IMR-90 (cell line): ENCODE measurements around the gene SVOPL. TPM values are rescaled to one million over a fixed set of nuclear protein-coding genes. Genes with fewer than 3 reads are reported as not detected.

Experiments used
- ATAC-seq: fragments of 200-7000 bp; cut with Tn5 transposase; 2 replicates; pipeline ENCODE4 v1.9.1; 2020; ENCODE audit warnings: low read depth, mild to moderate bottlenecking, moderate library complexity
- BruUV-seq: library from RNA; stranded (reverse); fragments of 400-500 nt; replicated peaks from 2 replicates; lab custom pipeline; 2021; lab: Mats Ljungman, UMichigan
- CTCF ChIA-PET: fragments of 300-600 bp; formaldehyde crosslinking; extraction: SDS; loops from one replicate; lab custom pipeline; 2021; ENCODE audit warnings: antibody characterized with exemption; lab: Yijun Ruan, JAX
- POLR2A ChIA-PET: fragments of 300-600 bp; sonication (Branson Sonifier 250); formaldehyde crosslinking; loops from one replicate; lab custom pipeline; 2022; ENCODE audit warnings: antibody characterized with exemption; ENCODE audit not compliant: unreplicated experiment; lab: Charles Lee
- DNase-seq: peaks from one replicate; pipeline ENCODE4 v3.0.0; 2013
- H2AFZ ChIP-seq: replicated peaks from 2 replicates; pipeline ENCODE3; 2013; ENCODE audit warnings: low read length, mild to moderate bottlenecking; ENCODE audit not compliant: poor library complexity
- H2AK5ac ChIP-seq: 2 replicates; pipeline ENCODE4 v1.6.1; 2013; ENCODE audit warnings: low read depth, low read length, inconsistent platforms
- H2AK9ac ChIP-seq: replicated peaks from 2 replicates; pipeline ENCODE3; 2013; ENCODE audit warnings: mild to moderate bottlenecking, low read depth, low read length, moderate library complexity; ENCODE audit not compliant: poor library complexity
- H2BK120ac ChIP-seq: 2 replicates; pipeline ENCODE4 v1.6.1; 2013; ENCODE audit warnings: low read depth, low read length, inconsistent platforms
- H2BK15ac ChIP-seq: 3 replicates; pipeline ENCODE4 v1.6.1; 2013; ENCODE audit warnings: low read depth, low read length, inconsistent platforms
- H2BK20ac ChIP-seq: 2 replicates; pipeline ENCODE4 v1.6.1; 2013; ENCODE audit warnings: low read depth, mild to moderate bottlenecking, inconsistent platforms, low read length, moderate library complexity
- H2BK5ac ChIP-seq: 2 replicates; pipeline ENCODE4 v1.6.1; 2013; ENCODE audit warnings: mild to moderate bottlenecking, low read depth, low read length, inconsistent platforms; ENCODE audit not compliant: poor library complexity, severe bottlenecking
- H3K14ac ChIP-seq: replicated peaks from 2 replicates; pipeline ENCODE4 v1.6.1; 2013; ENCODE audit warnings: low read depth, low read length, inconsistent platforms
- H3K18ac ChIP-seq: 2 replicates; pipeline ENCODE4 v1.6.1; 2013; ENCODE audit warnings: low read depth, low read length, control low read depth
- H3K23ac ChIP-seq: 2 replicates; pipeline ENCODE4 v1.6.1; 2013; ENCODE audit warnings: low read depth, low read length, inconsistent platforms
- H3K27ac ChIP-seq: 2 replicates; pipeline ENCODE4 v1.5.1; 2013; ENCODE audit warnings: mild to moderate bottlenecking, control low read depth, low read length; ENCODE audit not compliant: insufficient read depth
- H3K27me3 ChIP-seq: 2 replicates; pipeline ENCODE4 v1.6.1; 2013; ENCODE audit warnings: low read length; ENCODE audit not compliant: control insufficient read depth, insufficient read depth
- H3K36me3 ChIP-seq: 2 replicates; pipeline ENCODE4 v1.6.1; 2013; ENCODE audit warnings: low read length, mixed read lengths; ENCODE audit not compliant: control insufficient read depth, insufficient read depth
- H3K4ac ChIP-seq: 2 replicates; pipeline ENCODE4 v1.6.1; 2013; ENCODE audit warnings: low read depth, low read length, inconsistent platforms
- H3K4me1 ChIP-seq: 2 replicates; pipeline ENCODE4 v1.6.1; 2013; ENCODE audit warnings: low read length, mixed read lengths; ENCODE audit not compliant: control insufficient read depth, insufficient read depth
- H3K4me2 ChIP-seq: 2 replicates; pipeline ENCODE4 v1.6.1; 2013; ENCODE audit warnings: low read depth, mild to moderate bottlenecking, control low read depth, low read length, moderate library complexity
- H3K4me3 ChIP-seq: 2 replicates; pipeline ENCODE4 v1.5.1; 2013; ENCODE audit warnings: low read depth, mild to moderate bottlenecking, control low read depth, low read length, moderate library complexity; ENCODE audit not compliant: insufficient read depth
- H3K56ac ChIP-seq: 2 replicates; pipeline ENCODE4 v1.6.1; 2013; ENCODE audit warnings: low read length, inconsistent platforms; ENCODE audit not compliant: insufficient read depth; ENCODE audit errors: extremely low read depth
- H3K79me1 ChIP-seq, 2 experiments: 2 replicates each; pipeline ENCODE4 v1.6.1; 2013; ENCODE audit warnings: low read length in 2 of 2, inconsistent platforms in 1 of 2, low read depth in 1 of 2
- H3K9ac ChIP-seq: 2 replicates; pipeline ENCODE4 v1.6.1; 2013; ENCODE audit warnings: low read depth, low read length, control low read depth
- H3K9me1 ChIP-seq: 2 replicates; pipeline ENCODE4 v1.6.1; 2013; ENCODE audit warnings: low read length, inconsistent platforms; ENCODE audit not compliant: insufficient read depth
- H3K9me3 ChIP-seq: 2 replicates; pipeline ENCODE4 v1.6.1; 2013; ENCODE audit warnings: low read length; ENCODE audit not compliant: control insufficient read depth, insufficient read depth
- H4K20me1 ChIP-seq: 2 replicates; pipeline ENCODE4 v1.6.1; 2013; ENCODE audit warnings: low read length, inconsistent platforms; ENCODE audit not compliant: insufficient read depth
- H4K5ac ChIP-seq: 2 replicates; pipeline ENCODE4 v1.6.1; 2013; ENCODE audit warnings: mild to moderate bottlenecking, low read depth, low read length, control low read depth
- H4K8ac ChIP-seq, 2 experiments: 2 replicates each; pipeline ENCODE4 v1.6.1; 2013; ENCODE audit warnings: low read depth in 2 of 2, low read length in 2 of 2, control low read depth in 1 of 2, inconsistent platforms in 1 of 2
- H4K91ac ChIP-seq: 2 replicates; pipeline ENCODE4 v1.6.1; 2013; ENCODE audit warnings: low read depth, low read length, inconsistent platforms; ENCODE audit not compliant: insufficient read depth
- BHLHE40 ChIP-seq: fragments of 150-350 bp; IDR thresholded peaks from 2 replicates; pipeline ENCODE4 v1.6.1; 2016; ENCODE audit warnings: mild to moderate bottlenecking, low read depth, low read length
- CEBPB ChIP-seq: IDR thresholded peaks from 2 replicates; pipeline ENCODE4 v1.6.1; 2012; ENCODE audit warnings: low read depth, low read length, improper control_type of control experiment
- CHD1 ChIP-seq: IDR thresholded peaks from 2 replicates; pipeline ENCODE4 v1.6.1; 2012; ENCODE audit warnings: low read depth, low read length, improper control_type of control experiment
- CTCF ChIP-seq: conservative IDR thresholded peaks from 2 replicates; pipeline ENCODE4 v1.5.1; 2012; ENCODE audit warnings: mild to moderate bottlenecking, low read depth, low read length, improper control_type of control experiment
- MAFK ChIP-seq: IDR thresholded peaks from 2 replicates; pipeline ENCODE4 v1.6.1; 2012; ENCODE audit warnings: low read depth, low read length, improper control_type of control experiment
- MAZ ChIP-seq: IDR thresholded peaks from 2 replicates; pipeline ENCODE4 v1.6.1; 2012; ENCODE audit warnings: low read depth, mild to moderate bottlenecking, low read length, improper control_type of control experiment, moderate library complexity, borderline replicate concordance
- MXI1 ChIP-seq: IDR thresholded peaks from 2 replicates; pipeline ENCODE4 v1.6.1; 2012; ENCODE audit warnings: low read depth, mild to moderate bottlenecking, low read length, moderate library complexity, borderline replicate concordance
- NFE2L2 ChIP-seq: fragments of 150-350 bp; IDR thresholded peaks from 2 replicates; pipeline ENCODE4 v1.6.1; 2016; ENCODE audit warnings: low read depth, mild to moderate bottlenecking, low read length
- POLR2A ChIP-seq: IDR thresholded peaks from 2 replicates; pipeline ENCODE4 v1.6.1; 2012; ENCODE audit warnings: mild to moderate bottlenecking, low read depth, low read length
- RAD21 ChIP-seq: IDR thresholded peaks from 2 replicates; pipeline ENCODE4 v1.6.1; 2012; ENCODE audit warnings: low read length, improper control_type of control experiment
- RCOR1 ChIP-seq: IDR thresholded peaks from 2 replicates; pipeline ENCODE4 v1.6.1; 2012; ENCODE audit warnings: mild to moderate bottlenecking, low read length, improper control_type of control experiment; ENCODE audit not compliant: insufficient replicate concordance
- RFX5 ChIP-seq: IDR thresholded peaks from 2 replicates; pipeline ENCODE4 v1.8.0; 2012; ENCODE audit warnings: low read depth, mild to moderate bottlenecking, low read length, moderate library complexity
- SMC3 ChIP-seq: fragments of 150-350 bp; IDR thresholded peaks from 2 replicates; pipeline ENCODE4 v1.6.1; 2016; ENCODE audit warnings: low read depth, mild to moderate bottlenecking, antibody characterized with exemption, low read length, moderate library complexity
- USF2 ChIP-seq: fragments of 150-350 bp; IDR thresholded peaks from 2 replicates; pipeline ENCODE4 v1.6.1; 2017; ENCODE audit warnings: mild to moderate bottlenecking, antibody characterized with exemption, low read length, low read depth
- WGBS, 2 experiments: methylation state at CpG; one replicate each; pipeline versions ENCODE4 v1.1.5 to v1.1.7; 2013; ENCODE audit warnings: missing lambda C conversion rate in 2 of 2; ENCODE audit not compliant: insufficient read length in 1 of 2; ENCODE audit errors: extremely low coverage in 2 of 2; 5-methylcytosine and 5-hydroxymethylcytosine counted together
- dilution Hi-C: fragments of 300-500 bp; cut with HindIII; formaldehyde crosslinking; loops from one replicate; pipeline ENCODE4 v1.14.3; 2018; ENCODE audit warnings: low sequenced_read_pairs; ENCODE audit not compliant: unreplicated experiment
- in situ Hi-C: fragments of 300-500 bp; cut with MboI; formaldehyde crosslinking; loops from 3 replicates; pipeline ENCODE4 v1.14.3; 2019; ENCODE audit warnings: low sequenced_read_pairs, inconsistent platforms, mixed read lengths
- intact Hi-C: fragments of 100-400 bp; cut with micrococcal nuclease; formaldehyde crosslinking; loops from 2 replicates; pipeline ENCODE4 v1.10.0; 2022
- polyA plus RNA-seq, 3 experiments: library from polyadenylated mRNA; depleted of rRNA; stranded (reverse); fragments of >200 nt; gene quantifications; 2 replicates each; pipeline ENCODE4 v1.2.3, GENCODE V29; 2012; ENCODE audit warnings: low replicate concordance in 1 of 3
- total RNA-seq: library from RNA; depleted of rRNA; stranded (reverse); fragments of >200 nt; gene quantifications from 2 replicates; pipeline ENCODE4 v1.2.3, GENCODE V29; 2012
- TF ChIP-seq, protein P1 (sequence below): fragments of 150-350 bp; IDR thresholded peaks from 2 replicates; pipeline ENCODE4 v1.6.1; 2016; ENCODE audit warnings: low read depth, mild to moderate bottlenecking, low read length, moderate library complexity, borderline replicate concordance

SVOPL gene
- total and polyA plus RNA-seq, 2 of the 4 experiments (the other 2 are of a cell fraction): not detected

DNA sequence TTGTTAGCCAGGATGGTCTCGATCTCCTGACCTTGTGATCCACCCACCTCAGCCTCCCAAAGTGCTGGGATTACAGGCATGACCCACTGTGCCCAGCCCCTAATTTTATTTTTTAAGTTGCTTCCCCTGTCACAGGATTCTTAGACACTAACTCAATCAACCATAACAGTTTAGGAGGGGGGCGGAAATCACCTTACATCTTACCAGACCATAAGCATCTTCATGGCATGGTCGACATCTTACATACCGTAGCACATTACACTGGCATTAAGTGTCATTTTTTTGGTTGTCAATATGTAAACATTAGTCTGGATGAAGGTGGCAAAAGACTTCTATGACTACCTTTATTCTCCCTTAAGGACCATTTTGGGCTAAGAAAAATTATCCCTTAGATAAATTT lies 145.5 kb downstream of the SVOPL start:
- Histone ChIP-seq H2BK15ac (no peak overlapping the region), H3K79me1 (no peaks in the 10 kb centered on the region), H3K36me3 (peaks cover 40% of the 10 kb centered on the region), H3K18ac (no peak overlapping the region), H3K56ac (no peak overlapping the region), H2AK9ac (no peak overlapping the region), H3K9ac (no peak overlapping the region), H3K4me2 (no peak overlapping the region), H4K8ac (no peak overlapping the region), H3K27ac (no peak overlapping the region), H2BK20ac (no peak overlapping the region), H2BK5ac (no peak overlapping the region), H2BK120ac (no peak overlapping the region), H3K4me1 (no peaks in the 10 kb centered on the region), H3K27me3 (no peaks in the 10 kb centered on the region), H3K14ac (no peak overlapping the region), H4K20me1 (no peaks in the 10 kb centered on the region), H3K9me3 (peaks cover 26% of the 10 kb centered on the region), H4K91ac (no peak overlapping the region), H3K4me3 (no peak overlapping the region), H3K9me1 (no peaks in the 10 kb centered on the region; the same call in 1 of the 2 replicates), H3K4ac (no peak overlapping the region), H2AK5ac (no peak overlapping the region), H4K5ac (no peak overlapping the region), H3K23ac (no peak overlapping the region), H2AFZ (no peak overlapping the region)
- WGBS, 2 experiments: no CpG with 5 or more reads among the region's 4 CpGs
- dilution Hi-C loops (no loop called here), intact Hi-C loops (no loop called here), in situ Hi-C loops (no loop called here)
- DNase-seq (no peak), ATAC-seq (no peak)
- ChIA-PET CTCF (no interaction called here), POLR2A (no interaction called here)
- TF ChIP-seq MAZ (no peak), CHD1 (no peak), SMC3 (no peak), MXI1 (no peak), NFE2L2 (no peak), BHLHE40 (no peak), MAFK (no peak), RAD21 (no peak), CTCF (no peak), USF2 (no peak), RCOR1 (no peak), POLR2A (no peak), CEBPB (no peak), RFX5 (no peak)
- TF ChIP-seq, protein P1, sequence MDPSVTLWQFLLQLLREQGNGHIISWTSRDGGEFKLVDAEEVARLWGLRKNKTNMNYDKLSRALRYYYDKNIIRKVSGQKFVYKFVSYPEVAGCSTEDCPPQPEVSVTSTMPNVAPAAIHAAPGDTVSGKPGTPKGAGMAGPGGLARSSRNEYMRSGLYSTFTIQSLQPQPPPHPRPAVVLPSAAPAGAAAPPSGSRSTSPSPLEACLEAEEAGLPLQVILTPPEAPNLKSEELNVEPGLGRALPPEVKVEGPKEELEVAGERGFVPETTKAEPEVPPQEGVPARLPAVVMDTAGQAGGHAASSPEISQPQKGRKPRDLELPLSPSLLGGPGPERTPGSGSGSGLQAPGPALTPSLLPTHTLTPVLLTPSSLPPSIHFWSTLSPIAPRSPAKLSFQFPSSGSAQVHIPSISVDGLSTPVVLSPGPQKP: no peak
- BruUV-seq: no TSS peak
